Duodenal mucosa (tissue), 2 donors: ENCODE results near the gene PCDHGA4.
A peak's percentile ranks its signal among the peaks of the same experiment; 100 is the strongest.
"Not testable (repeated sequence)": the region's sequence is repeated elsewhere in the genome, so short reads cannot be mapped to it uniquely, and the experiment has no call there.

Source experiments
- H3K27ac ChIP-seq: one replicate; pipeline ENCODE4 v1.7.0; 2013; ENCODE audit warnings: low read depth, low read length
- H3K27me3 ChIP-seq, 2 donors: one replicate each; pipeline ENCODE4 v1.7.0; 2013; ENCODE audit warnings: low read length in 2 of 2, control low read depth in 1 of 2; ENCODE audit not compliant: insufficient read depth in 2 of 2, control insufficient read depth in 1 of 2
- H3K36me3 ChIP-seq, 2 donors: one replicate each; pipeline ENCODE4 v1.7.0; 2013; ENCODE audit warnings: low read length in 2 of 2, control low read depth in 1 of 2; ENCODE audit not compliant: insufficient read depth in 2 of 2, control insufficient read depth in 1 of 2
- H3K4me1 ChIP-seq, 2 donors: one replicate each; pipeline ENCODE4 v1.7.0; 2013; ENCODE audit warnings: low read length in 2 of 2, control low read depth in 1 of 2; ENCODE audit not compliant: insufficient read depth in 2 of 2, control insufficient read depth in 1 of 2
- H3K4me3 ChIP-seq, 2 donors: one replicate each; pipeline ENCODE4 v1.7.0; 2013; ENCODE audit warnings: low read length in 2 of 2, low read depth in 1 of 2
- H3K9ac ChIP-seq, 2 donors: one replicate each; pipeline ENCODE4 v1.7.0; 2013; ENCODE audit warnings: low read length in 2 of 2, low read depth in 1 of 2
- H3K9me3 ChIP-seq, 2 donors: one replicate each; pipeline ENCODE4 v1.7.0; 2013; ENCODE audit warnings: low read length in 2 of 2, control low read depth in 1 of 2; ENCODE audit not compliant: control insufficient read depth in 1 of 2

The PCDHGA4 gene

GRCh38 chr5:141354900-141355469, at the start of gene PCDHGA4:
Gene PCDHGA4, plus strand, starts transcription at chr5:141355021. Its CDS starts 87 bp downstream, at chr5:141355108.
- Histone ChIP-seq H3K9me3 (peaks cover 25 to 28% of the 10 kb centered on the region in 2 donors), H3K4me3 (peak within 1 kb of the TSS in 1 of 2 donors; percentile 13), H3K27ac (no peak within 1 kb of the TSS), H3K9ac (no peak within 1 kb of the TSS), H3K27me3 (no peaks in the 10 kb centered on the region), H3K4me1 (no peaks in the 10 kb centered on the region), H3K36me3 (no peaks in the 10 kb centered on the region)

DNA sequence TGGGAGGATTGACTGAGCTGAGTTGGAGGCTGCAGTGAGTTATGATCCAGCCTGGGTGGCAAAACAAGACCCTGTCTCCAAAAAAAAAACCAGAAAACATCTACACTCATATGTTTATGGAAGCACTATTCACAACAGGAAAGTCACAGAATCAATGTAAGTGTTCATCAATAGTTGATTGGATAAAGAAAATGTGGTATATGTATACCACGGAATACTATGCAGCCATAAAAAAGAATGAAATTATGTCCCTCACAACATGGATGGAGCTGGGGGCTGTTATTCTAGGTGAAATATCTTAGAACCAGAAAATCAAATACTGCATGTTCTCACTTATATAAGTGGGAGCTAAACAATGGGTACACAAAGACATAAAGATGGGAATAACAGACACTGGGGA, 48.2 kb upstream of the PCDHGA4 start:
- Histone ChIP-seq H3K27me3 (no peaks in the 10 kb centered on the region), H3K4me1 (no peaks in the 10 kb centered on the region), H3K9ac (no peak overlapping the region), H3K9me3 (peaks cover 70 to 75% of the 10 kb centered on the region in 2 donors), H3K36me3 (peaks cover 0 to 10% of the 10 kb centered on the region in 2 donors), H3K27ac (no peak overlapping the region), H3K4me3 (no peak overlapping the region)

GRCh38 chr5:141313711-141314110, 41.1 kb upstream of the PCDHGA4 start:
- H3K27ac ChIP-seq = no peak overlapping the region
- no peaks in the 10 kb centered on the region for H3K27me3 ChIP-seq
- H3K4me3 ChIP-seq = no peak overlapping the region
- H3K9ac ChIP-seq = no peak overlapping the region
- no peaks in the 10 kb centered on the region for H3K4me1 ChIP-seq
- H3K9me3 ChIP-seq = peaks cover 70 to 76% of the 10 kb centered on the region in 2 donors
- H3K36me3 ChIP-seq = peaks cover 12 to 16% of the 10 kb centered on the region in 2 donors

DNA sequence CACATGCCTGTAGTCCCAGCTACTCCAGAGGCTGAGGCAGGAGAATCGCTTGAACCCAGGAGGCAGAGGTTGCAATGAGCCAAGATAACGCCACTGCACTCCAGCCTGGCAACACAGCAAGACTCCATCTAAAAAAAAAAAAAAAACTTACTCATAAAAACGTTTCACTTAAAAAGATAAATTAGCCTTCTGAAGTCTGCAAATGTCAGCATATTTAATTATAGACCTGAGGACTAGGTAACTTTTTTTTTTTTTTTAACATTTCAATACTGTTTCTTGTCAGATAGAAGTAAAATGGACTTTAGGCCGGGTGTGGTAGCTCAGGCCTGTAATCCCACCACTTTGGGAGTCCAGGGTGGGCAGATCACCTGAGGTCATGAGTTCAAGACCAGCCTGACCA, 37.9 kb upstream of the PCDHGA4 start:
- H3K27ac ChIP-seq, H3K4me3 ChIP-seq, H3K9ac ChIP-seq, H3K27me3 ChIP-seq, H3K4me1 ChIP-seq: not testable (repeated sequence)
- peaks cover 71 to 79% of the 10 kb centered on the region in 2 donors for H3K9me3 ChIP-seq
- H3K36me3 ChIP-seq = peaks cover 25 to 28% of the 10 kb centered on the region in 2 donors

DNA sequence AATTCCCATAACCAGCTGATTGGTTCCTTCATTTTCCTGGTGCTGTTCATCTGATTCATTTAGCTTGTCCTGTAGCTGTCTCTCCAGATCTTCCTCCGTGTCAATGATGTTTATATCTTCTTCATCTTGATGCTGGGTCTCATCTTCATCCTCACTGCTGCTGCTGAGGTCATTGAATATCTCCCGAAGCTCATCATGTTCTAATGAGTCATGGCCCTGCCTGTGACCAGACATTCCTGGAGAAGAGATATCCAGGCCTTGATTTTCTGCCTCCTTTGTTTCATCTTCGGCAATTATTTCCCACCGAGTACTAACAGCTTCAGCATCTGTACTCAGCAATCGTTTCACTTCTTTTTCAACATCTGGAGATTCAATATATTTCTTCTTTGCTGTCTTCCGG, 35.6 kb upstream of the PCDHGA4 start:
- H3K9ac ChIP-seq = no peak overlapping the region
- H3K4me1 ChIP-seq = peaks cover 0 to 4% of the 10 kb centered on the region in 2 donors
- no peak overlapping the region for H3K27ac ChIP-seq
- peaks cover 57 to 66% of the 10 kb centered on the region in 2 donors for H3K9me3 ChIP-seq
- peaks cover 25 to 28% of the 10 kb centered on the region in 2 donors for H3K36me3 ChIP-seq
- H3K27me3 ChIP-seq = no peaks in the 10 kb centered on the region
- H3K4me3 ChIP-seq = peak overlapping the region; percentile 85 to 90

GRCh38 chr5:141319699-141320098, 35.1 kb upstream of the PCDHGA4 start:
- Histone ChIP-seq H3K36me3 (peaks cover 25 to 28% of the 10 kb centered on the region in 2 donors), H3K9ac (no peak overlapping the region), H3K27me3 (no peaks in the 10 kb centered on the region), H3K27ac (no peak overlapping the region), H3K4me1 (peaks cover 0 to 4% of the 10 kb centered on the region in 2 donors), H3K4me3 (peak overlapping the region; percentile 85 to 90), H3K9me3 (peaks cover 59 to 64% of the 10 kb centered on the region in 2 donors)

DNA sequence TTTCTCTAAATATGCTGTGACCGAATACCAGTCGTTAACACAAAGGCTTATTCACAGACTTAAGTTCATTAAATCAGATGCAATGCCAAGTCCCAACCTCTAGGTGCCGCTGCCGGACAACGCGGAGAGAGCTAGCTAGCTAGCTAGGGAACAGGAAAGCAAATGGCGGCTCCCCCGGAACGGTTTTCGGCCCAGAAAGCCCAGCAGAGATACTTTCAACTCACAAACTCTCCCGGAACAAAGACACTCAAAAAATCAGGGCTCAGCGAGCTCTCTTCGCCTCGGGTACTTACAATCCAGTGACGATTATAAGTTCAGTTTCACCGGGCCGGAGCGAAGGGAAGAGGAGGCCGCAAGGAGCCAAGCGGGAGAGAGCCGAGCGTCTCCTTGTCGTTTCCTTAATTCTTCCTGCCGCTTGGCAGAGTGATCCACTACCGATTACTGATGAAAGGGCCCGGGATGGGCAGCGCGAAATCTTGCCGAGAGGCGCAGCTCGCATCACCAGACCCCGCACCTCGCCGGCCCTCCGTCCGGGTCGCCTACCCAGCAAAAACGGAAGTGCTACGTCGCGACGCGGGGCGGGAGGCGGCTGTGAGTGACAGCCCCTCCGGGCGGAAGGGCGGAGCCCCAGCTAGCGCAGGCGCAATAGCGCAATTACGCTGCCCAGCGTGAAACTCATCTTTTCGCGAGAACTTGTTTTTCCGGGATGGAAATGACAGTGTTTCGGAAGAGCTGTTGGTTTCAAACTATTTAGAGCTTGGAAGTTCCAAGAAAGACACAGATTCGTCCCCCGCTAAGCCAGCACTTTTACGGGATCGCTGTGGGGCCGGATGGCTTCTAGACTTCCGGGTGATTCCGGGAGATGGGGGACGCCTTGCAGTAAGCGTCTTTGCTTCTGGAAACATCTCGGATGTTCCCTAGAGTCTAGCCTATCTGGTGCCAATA, 34.3 kb upstream of the PCDHGA4 start, which contains the start of gene TAF7:
Gene TAF7 (minus strand): TSS at position 560 of the 945 bp plus-strand sequence. CDS start 740 bp downstream, outside the sequence.
- peaks cover 52 to 60% of the 10 kb centered on the region in 2 donors for H3K9me3 ChIP-seq
- peak within 1 kb of the TSS; percentile 73 to 80 for H3K9ac ChIP-seq
- H3K4me1 ChIP-seq = peaks cover 0 to 4% of the 10 kb centered on the region in 2 donors

DNA sequence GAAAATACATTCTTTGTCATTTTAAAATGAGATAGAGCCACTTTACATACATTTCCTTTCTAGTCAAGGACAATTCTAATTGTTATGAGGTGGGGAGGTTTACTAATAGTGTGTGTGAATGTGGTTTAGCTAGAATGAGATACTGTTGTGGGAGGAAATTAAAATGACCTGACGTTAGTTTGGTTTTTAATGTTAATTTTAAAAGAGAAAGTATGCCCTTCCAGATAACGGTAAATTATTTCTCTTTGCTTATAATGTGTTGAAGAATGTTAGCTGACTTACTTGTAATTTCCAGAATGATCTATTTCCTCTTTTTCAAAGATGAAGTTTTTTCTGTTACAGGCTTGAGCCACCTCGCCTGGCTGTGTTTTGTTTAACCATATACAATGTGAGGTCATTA, 32.6 kb upstream of the PCDHGA4 start:
- H3K36me3 ChIP-seq = peaks cover 19 to 22% of the 10 kb centered on the region in 2 donors
- peaks cover 38 to 53% of the 10 kb centered on the region in 2 donors for H3K9me3 ChIP-seq
- H3K9ac ChIP-seq = no peak overlapping the region
- H3K27me3 ChIP-seq = no peaks in the 10 kb centered on the region
- H3K4me1 ChIP-seq = peaks cover 0 to 4% of the 10 kb centered on the region in 2 donors
- H3K4me3 ChIP-seq = no peak overlapping the region
- no peak overlapping the region for H3K27ac ChIP-seq

More for the DNA sequence above, 34.3 kb upstream of the PCDHGA4 start, which contains the start of gene TAF7:
- Histone ChIP-seq H3K4me3 (peak within 1 kb of the TSS; percentile 85 to 90), H3K27me3 (no peaks in the 10 kb centered on the region), H3K27ac (peak within 1 kb of the TSS; percentile 78), H3K36me3 (peaks cover 19 to 28% of the 10 kb centered on the region in 2 donors)

DNA sequence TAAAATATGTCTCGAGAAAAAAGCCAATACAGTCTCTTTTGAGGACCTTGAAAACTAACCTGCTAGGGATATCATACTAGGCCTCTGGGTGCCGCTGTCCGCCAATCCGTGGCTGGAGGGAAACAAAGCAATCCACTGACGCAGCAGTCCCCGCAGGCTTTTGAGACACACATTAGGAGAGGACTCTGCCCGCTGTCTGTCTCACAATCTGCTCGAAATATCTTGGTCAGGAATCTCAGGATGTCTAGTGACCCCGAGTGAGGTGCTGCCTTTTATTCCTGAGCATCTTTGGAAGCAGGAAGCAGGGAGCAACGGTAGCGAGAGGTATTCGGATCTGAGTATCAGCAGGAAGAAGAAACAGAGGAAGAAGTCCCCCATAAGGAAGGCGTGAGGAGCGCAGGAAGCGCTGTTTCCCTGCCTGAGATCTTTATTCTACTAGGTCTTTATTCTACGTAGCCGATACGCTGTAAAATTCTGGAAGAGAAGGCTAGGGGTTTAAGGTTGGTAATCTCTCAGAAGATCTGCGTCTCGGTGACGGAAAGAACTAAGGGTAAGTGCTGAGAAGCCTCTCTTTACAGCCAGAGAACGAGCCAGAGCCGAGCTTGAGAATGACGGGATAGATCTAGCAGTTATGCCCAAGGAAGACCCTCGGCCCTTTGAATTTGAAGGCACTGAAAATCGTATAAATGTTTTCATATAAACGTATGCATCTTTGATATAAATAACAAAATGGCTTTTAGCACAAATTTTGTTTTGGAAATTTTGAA, 28.6 kb upstream of the PCDHGA4 start:
- no peaks in the 10 kb centered on the region for H3K4me1 ChIP-seq
- H3K9ac ChIP-seq = peak overlapping the region; percentile 19 to 55
- H3K9me3 ChIP-seq = peaks cover 25 to 40% of the 10 kb centered on the region in 2 donors
- H3K27ac ChIP-seq = no peak overlapping the region
- peak overlapping the region; percentile 61 to 62 for H3K4me3 ChIP-seq
- H3K36me3 ChIP-seq = no peaks in the 10 kb centered on the region
- no peaks in the 10 kb centered on the region for H3K27me3 ChIP-seq
